Kidney epithelial cell (primary cell): ENCODE measurements around the gene GPR152. TPM values are rescaled to one million over a fixed set of nuclear protein-coding genes. Genes with fewer than 3 reads are reported as not detected.

Source experiments
- DNase-seq: peaks from one replicate; pipeline ENCODE4 v3.0.0-alpha.2; 2010; ENCODE audit warnings: low read depth
- H3K27me3 ChIP-seq: 2 replicates; pipeline ENCODE4 v1.6.0; 2011; ENCODE audit warnings: low read length; ENCODE audit not compliant: control insufficient read depth, insufficient read depth
- H3K36me3 ChIP-seq: 2 replicates; pipeline ENCODE4 v1.5.1; 2011; ENCODE audit warnings: low read length; ENCODE audit not compliant: control insufficient read depth, insufficient read depth
- H3K4me3 ChIP-seq: 2 replicates; pipeline ENCODE4 v1.5.1; 2011; ENCODE audit warnings: low read depth, mild to moderate bottlenecking, control low read depth, low read length
- total RNA-seq: library from RNA; depleted of rRNA; stranded (reverse); fragments of >200 nt; gene quantifications from 2 replicates; pipeline ENCODE4 v1.2.3, GENCODE V29; 2015
- TF ChIP-seq, protein P1 (sequence below): IDR thresholded peaks from 2 replicates; pipeline ENCODE4 v1.5.1; 2011; ENCODE audit warnings: mild to moderate bottlenecking, moderate library complexity, low read length, control low read depth, inconsistent platforms; ENCODE audit not compliant: insufficient read depth, poor library complexity, severe bottlenecking

GPR152 gene
- total RNA-seq, 1 donor from 2014 or later, result not detected

DNA sequence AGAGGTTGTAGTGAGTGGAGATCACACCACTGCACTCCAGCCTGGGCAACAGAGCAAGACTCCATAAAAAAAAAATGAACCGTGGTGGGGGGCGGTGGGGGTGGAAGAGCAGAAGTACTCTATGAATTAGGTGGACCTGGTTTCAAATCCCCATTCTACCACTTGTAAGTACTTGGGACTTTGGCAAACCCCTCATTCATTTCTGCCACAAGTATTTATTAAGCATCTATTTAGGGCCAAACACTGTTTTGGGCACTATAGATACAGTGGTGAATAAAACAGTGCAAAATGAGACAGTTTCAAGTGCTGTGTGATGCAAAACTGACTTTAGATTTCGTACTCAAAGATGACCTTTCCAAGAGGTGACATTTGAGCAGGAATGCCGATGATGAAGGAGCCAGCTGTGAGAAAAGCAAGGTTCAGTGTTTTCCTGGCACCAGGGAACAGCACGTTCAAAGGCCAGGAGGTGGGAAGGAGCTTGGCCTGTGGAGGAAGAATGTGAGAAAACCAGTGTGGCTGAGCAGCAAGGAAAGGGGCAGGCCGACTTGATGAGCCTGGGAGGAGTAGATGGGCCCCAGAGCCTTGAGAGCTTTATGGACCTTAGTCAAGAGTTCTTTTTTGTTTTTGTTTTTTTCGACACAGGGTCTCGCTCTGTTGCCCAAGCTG is 17.9 kb upstream of the GPR152 start:
- TF ChIP-seq, protein P1, sequence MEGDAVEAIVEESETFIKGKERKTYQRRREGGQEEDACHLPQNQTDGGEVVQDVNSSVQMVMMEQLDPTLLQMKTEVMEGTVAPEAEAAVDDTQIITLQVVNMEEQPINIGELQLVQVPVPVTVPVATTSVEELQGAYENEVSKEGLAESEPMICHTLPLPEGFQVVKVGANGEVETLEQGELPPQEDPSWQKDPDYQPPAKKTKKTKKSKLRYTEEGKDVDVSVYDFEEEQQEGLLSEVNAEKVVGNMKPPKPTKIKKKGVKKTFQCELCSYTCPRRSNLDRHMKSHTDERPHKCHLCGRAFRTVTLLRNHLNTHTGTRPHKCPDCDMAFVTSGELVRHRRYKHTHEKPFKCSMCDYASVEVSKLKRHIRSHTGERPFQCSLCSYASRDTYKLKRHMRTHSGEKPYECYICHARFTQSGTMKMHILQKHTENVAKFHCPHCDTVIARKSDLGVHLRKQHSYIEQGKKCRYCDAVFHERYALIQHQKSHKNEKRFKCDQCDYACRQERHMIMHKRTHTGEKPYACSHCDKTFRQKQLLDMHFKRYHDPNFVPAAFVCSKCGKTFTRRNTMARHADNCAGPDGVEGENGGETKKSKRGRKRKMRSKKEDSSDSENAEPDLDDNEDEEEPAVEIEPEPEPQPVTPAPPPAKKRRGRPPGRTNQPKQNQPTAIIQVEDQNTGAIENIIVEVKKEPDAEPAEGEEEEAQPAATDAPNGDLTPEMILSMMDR, result no peak
- peaks cover 2% of the 10 kb centered on the region for H3K36me3 ChIP-seq
- no peak for DNase-seq
- H3K4me3 ChIP-seq, result no peak overlapping the region
- no peaks in the 10 kb centered on the region for H3K27me3 ChIP-seq

DNA sequence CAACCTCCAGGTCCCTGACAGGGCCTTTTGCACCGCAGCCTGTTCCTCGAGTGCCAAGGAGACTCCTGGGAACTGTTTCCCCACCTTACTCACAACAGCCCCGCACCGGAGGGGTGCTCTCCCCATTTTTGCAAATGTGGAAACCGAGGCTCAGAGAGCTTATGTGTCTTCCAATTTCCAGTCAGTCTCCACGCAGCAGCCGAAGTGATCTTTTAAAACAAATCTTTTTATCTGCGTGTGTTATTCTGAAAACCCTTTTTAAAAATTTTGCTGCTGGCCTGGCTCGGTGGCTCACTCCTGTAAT is 16.9 kb upstream of the GPR152 start:
- H3K27me3 ChIP-seq, result no peaks in the 10 kb centered on the region
- no peak for DNase-seq
- TF ChIP-seq, protein P1, result no peak
- H3K4me3 ChIP-seq, result peak overlapping the region; percentile 43
- peaks cover 2% of the 10 kb centered on the region for H3K36me3 ChIP-seq

DNA sequence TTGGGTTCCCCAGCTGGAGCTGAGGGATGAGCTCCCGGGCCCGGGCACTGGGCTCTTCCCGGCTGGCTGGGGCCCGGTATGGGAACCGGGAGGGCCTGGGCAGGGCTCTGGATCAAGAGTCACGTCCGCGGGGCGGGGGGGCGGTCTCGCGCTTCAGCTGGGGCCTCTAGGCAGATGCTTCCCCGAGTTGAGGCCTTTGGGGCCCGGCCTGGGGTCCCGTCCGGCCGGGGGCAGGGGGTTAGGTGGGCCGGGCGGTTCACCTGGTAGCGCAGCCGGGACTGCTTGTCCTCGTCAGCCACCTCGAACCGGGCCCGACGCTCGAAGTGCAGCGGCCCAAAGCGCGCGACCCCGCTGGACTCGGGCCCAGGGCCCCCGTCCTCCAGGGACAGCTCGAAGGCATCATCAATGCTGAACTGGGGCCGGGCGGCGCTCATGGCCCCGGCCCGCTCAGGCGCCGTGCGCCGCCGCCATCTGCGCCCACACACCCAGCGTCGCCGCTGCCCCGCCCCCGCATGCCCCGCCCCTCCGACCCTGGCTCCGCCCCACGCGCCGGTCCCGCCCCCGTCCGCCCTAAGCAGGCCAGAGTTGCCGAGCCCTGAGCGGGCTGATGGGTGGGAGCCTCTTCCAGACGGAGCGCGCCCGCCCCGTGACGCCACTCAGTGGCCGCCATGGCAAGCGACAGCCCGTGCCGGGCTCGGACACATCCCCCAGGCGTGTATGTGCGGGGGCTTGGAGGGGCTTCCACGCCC is 16.4 kb upstream of the GPR152 start, which contains the start of gene TMEM134:
Gene TMEM134 (minus strand): TSS at position 493 of the 749 bp plus-strand sequence. CDS start 59 bp downstream, at position 434.
- Histone ChIP-seq H3K27me3 (no peaks in the 10 kb centered on the region), H3K4me3 (peak within 1 kb of the TSS; percentile 86), H3K36me3 (peaks cover 2% of the 10 kb centered on the region)
- TF ChIP-seq, protein P1, result peak; percentile 45
- DNase-seq, result peak; percentile 44

DNA sequence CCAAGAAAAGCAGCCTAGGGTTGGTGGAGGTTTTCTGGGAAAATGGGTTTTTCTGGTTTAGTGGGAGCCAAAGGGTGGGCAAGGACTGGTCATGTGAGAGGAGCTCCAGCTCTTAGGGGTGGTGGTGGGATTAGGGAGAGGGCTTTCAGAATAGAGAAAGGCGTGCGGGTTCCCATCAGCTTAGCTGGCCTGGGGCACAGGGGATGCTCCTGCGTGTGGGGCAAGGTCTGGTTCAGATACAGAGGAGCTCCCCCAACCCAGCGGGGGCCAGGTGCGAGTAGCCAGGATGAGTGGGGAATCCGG is 15.9 kb upstream of the GPR152 start:
- no peak for DNase-seq
- H3K4me3 ChIP-seq, result peak overlapping the region; percentile 86
- H3K36me3 ChIP-seq, result peaks cover 2% of the 10 kb centered on the region
- TF ChIP-seq, protein P1, result no peak
- H3K27me3 ChIP-seq, result no peaks in the 10 kb centered on the region

DNA sequence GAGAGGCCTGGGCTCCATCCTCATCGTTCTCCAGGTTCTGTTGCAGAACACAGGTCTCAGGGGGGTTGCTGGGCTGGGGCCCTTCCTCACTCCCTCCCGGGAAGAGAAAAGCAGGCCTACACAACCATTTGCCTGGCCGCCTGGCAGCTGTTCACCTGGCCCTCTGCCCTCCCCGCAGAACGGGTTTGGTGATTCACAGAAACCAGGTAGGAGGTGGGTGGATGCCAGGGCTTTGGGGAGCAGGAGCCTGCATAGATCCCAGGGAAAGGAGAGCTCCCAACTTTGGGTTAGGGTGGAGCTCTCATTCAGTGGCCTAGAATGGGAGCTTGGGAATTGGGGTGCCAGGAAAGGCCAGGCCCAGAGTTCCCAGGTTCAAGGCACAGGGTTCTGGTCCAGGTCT is 15.5 kb upstream of the GPR152 start:
- H3K4me3 ChIP-seq, result peak overlapping the region; percentile 86
- TF ChIP-seq, protein P1, result no peak
- H3K27me3 ChIP-seq, result no peaks in the 10 kb centered on the region
- peaks cover 2% of the 10 kb centered on the region for H3K36me3 ChIP-seq
- DNase-seq, result no peak
